8988T (cell line): Measurements from ENCODE around the gene TCF7L1.
A peak's percentile ranks its signal among the peaks of the same experiment; 100 is the strongest.
"Not testable (repeated sequence)": the region's sequence is repeated elsewhere in the genome, so short reads cannot be mapped to it uniquely, and the experiment has no call there.

Experiments
- DNase-seq: peaks from one replicate; pipeline ENCODE4 v3.0.0; 2011

The TCF7L1 gene

GRCh38 chr2:85132834-85133637 is at the start of gene TCF7L1:
TCF7L1 (plus strand) TSS chr2:85133392; CDS start chr2:85133685, 293 bp downstream.
- peak; percentile 98 for DNase-seq

DNA sequence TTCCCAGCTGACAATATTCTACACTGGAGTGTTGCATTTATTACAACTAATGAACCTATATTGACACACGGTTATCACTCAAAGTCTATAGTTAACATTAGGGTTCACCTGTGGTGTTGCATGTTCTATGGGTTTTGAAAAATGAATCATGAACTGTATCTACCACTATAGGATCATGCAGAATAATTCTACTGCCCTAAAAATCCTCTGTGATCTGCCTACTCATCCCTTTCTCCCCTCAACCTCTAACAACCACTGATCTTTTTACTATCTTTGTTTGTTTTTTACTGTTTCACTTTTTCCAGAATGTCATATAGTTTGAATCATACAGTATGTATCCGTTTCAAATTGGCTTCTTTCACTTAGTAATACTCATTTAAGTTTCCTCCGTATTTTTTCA is 47.6 kb upstream of the TCF7L1 start:
- no peak for DNase-seq

- no peak for DNase-seq
Measured at GRCh38 chr2:85087541-85087940, 45.7 kb upstream of the TCF7L1 start.

GRCh38 chr2:85088921-85089320 is 44.3 kb upstream of the TCF7L1 start:
- DNase-seq: no peak

DNA sequence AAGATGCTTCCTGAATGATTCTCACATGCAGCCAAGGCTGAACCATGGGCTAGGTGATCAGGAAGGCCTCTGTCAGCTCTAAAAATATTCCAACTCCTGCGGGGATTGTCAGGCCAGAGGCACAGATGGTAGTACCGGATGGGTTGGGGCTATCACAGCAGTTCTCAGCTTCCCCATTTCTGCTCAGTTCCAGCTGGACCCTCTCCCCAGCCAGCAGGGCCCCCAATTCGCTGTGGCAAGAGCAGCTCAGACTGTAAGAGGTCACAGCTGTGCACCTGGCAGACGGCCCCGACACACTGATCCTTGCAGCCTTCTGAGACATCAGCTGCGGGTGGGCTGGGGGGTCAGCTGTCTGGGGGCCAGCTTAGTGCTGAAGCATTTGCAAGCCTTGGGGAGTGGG is 43.6 kb upstream of the TCF7L1 start:
- DNase-seq: no peak

DNA sequence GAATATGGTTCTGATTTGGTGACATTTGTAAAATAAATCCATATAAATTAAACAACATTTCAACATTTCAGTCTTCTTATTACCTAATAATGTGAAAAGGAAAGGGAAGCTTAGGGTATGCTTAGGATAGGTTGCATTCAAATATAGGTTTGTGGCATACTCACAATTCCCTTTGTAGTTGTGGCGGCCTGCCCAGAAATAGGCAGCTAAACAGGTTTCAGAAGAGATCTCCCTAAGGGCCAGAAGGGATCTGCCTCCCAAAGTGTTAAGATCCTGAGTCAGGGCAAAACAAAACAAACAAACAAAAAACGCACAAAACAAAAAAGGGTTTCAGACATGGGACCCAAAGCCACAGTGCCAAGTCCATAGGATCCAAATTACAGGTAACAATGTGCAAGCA is 41.4 kb upstream of the TCF7L1 start:
- DNase-seq: no peak

- no peak for DNase-seq
Measured at GRCh38 chr2:85095094-85095493, 38.1 kb upstream of the TCF7L1 start.

DNA sequence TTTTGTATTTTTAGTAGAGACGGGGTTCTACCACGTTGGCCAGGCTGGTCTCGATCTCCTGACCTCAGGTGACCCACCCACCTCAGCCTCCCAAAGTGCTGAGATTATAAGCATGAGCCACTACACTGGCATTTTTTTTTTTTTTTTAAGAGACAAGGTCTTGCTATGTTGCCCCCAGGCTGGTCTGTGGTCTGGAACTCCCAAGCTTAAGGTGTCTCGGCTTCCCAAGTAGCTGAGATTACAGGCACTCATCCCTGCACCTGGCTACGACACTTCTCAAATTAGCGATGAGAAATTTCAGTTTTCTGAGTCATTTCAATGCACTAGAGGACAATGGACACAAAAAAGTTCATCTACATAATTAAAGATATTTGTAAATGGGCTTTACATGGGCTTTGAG is 36.6 kb upstream of the TCF7L1 start:
- DNase-seq: no peak

DNA sequence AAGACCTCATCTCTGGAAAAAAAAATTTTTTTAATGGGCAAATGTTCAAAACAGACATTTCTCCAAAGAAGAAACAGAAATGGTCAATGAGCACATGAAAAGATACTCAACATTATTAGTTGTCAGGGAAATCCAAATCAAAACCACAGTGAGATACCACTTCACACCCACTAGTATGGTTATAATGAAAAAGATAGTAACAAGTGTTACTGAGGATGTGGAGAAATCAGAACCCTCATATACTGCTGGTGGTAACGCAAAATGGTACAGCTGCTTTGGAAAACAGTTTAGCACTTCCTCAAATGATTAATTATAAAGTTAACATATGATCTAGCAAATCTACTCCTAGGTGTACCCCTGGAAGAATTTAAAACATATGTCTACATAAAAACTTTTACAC is 29.0 kb upstream of the TCF7L1 start:
- DNase-seq: no peak

DNA sequence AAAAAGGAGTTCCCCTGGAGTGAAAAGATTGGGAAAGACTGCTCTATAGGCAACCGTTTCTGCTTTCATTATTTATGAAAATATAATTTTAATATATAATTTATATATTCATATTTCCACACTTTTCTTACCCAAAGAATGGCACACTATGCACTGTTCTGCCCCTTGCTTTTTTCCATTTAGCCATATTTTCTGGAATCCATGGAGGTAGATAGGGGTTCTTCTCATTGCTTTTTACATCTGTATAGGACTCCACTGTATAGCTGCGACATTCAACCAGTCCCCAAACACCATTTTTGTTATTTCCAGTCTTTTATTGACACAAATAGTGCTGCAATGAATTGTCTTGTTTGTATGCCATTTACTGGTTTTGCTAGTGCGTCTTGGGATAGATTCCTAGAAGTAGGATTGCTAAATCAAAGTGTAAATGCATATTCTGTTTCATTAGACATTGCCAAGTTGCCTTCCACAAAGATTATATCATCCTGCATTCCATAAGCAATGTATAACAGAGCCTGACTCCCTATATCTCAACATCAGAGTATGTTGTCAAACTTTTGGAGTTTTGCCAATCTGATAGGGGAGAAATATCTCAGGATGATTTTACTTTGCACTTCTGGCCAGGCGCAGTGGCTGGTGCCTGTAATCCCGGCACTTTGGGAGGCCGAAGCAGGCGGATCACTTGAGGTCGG is 26.6 kb upstream of the TCF7L1 start:
- DNase-seq: no peak

DNA sequence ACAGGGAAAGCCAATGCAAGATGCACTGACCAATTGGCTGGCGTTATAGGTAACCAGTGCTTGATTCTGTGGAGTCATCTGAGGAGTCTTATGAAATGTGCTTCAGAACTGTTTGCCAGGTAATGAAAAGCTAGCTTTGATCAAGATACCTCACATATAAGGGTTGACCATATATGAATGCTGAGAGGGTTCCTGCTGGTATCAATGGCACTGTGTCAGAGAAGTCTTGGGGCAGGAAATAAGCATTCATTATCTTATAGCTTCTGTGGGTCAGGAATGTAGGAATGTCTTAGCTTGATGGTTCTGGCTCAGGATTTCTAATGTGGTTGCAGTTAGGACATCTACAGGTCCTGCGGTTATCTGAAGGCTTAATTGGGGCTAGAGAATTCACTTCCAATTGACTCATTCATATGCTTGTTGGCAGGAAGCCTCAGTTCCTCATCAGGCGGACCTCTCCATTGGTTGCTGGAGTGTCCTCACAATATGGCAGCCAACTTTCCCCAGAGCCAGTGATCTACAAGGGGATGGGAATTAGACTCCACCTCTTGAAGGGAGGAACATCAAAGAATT is 22.1 kb upstream of the TCF7L1 start:
- DNase-seq: no peak

- no peak for DNase-seq
Measured at GRCh38 chr2:85111819-85112281, 21.3 kb upstream of the TCF7L1 start.

DNA sequence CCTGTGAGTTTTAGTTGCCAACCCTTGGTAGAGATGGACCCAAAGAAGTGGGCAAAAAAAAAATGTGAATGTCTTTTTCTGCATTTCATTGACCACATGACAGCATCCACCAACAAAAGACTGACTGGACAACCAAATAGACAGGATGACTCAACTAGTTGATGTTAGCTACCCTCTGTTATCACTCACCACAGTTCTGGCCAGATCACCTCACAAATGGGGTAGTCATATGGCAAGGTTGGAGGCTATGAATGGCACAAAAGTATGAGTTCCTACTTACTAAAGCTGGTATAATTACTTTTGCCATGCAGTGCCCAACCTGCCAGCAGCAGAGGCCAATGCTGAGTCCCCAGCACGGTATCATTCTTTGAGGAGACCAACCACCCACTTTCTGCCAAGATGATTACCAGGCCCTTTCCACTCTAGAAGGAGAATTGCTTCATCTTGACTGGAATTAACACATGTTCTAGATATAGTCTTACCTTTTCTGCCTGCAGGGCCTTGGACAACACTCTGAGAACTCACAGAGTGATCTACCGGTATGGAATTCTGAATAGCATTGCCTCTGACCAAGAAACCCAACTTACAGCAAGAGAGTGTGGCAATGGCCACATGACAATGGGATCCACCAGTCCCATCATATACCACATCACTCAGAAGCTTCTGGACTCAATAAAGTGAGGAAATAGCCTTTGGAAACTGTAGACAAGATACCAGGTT is 20.1 kb upstream of the TCF7L1 start:
- no peak for DNase-seq

DNA sequence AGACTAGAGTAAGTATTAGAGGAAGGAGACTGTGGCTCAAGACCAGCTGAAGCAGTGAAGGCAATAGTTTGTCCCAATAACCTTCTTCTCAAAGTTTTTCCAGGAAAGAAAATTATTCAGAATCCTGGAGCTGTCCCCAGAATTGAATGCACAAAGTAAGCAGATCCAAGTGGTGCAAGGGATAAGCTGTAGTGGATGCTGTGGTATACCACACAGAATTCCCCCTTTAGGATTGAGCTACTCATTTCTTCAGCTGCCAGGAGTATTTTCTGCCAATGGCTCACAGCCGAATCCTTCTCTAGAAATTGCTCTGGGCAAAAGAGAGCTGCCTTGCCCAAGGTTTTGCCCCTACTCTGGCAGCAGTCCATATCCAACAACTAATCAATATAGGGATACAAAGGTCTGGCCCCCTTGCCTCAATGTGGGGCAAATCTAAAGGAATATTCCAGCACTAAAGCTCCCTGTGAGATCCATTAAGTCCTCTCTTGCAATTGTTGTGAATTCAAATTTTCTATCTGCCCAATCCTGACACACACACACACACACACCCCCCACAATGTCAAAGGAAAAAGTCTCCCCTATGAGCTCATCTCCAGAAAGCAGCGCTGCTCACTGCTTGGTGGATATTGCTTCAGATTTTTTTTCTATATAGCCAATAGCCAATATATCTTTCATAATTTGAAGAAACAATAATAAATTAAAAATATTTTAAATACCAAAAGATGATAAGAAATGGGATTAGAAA is 18.4 kb upstream of the TCF7L1 start:
- no peak for DNase-seq

DNA sequence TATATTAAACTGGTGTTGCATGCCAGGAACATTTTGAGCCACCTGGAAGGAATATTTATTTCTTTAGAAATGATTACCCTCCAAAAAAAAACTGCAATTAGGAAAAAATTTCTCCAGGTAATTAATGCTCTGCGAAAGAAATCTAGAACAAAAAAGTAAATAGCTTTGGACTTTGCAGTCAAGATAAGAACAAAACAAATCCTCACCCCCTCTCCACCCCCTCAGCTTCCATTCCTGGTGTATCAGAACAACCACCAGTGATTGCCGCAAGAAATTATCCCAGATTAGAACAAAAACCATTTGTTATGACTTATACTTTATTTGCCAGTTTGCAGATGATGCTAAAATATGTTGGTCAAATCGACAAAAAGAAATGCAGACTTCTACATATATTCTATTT is 17.0 kb upstream of the TCF7L1 start:
- DNase-seq: no peak

DNA sequence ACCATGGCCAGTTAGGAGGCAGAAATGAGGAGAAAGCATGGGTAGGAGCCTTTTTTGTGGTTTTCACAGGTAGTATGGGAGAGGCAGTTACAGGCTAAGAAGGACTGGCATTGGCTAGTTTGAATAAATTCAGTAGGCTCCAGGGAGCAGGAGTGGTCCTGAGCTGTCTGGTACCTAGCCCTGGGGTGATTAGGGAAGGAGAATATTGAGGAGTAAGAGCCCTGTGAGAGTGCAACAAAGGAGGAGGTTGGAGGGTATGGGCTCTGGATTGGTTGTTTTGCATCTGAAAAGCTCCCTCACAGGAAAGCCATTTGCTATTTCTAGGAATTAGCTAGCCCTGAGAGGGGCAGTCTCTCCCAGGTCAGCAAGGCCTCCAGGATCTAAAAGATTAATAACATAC is 13.3 kb upstream of the TCF7L1 start:
- DNase-seq: no peak

DNA sequence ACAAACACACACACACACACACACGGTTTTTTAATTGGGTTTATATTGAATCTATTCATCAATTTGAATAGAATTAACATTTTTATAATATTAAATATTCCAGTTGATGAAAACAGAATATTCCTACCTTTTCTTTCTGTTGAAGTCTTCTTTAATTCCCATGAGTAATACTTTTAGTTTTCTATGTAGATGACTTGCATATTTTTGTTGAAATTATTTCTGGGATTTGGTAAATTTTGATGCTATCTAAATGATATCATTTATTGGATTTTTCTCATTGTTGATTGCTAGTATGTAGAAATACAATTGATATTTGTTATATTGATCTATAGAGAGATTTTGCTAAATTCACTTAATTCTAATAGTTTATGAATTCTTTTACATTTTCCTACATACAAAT is 12.8 kb upstream of the TCF7L1 start:
- DNase-seq: no peak

GRCh38 chr2:85126462-85126861 is 6.7 kb upstream of the TCF7L1 start:
- not testable (repeated sequence) for DNase-seq

DNA sequence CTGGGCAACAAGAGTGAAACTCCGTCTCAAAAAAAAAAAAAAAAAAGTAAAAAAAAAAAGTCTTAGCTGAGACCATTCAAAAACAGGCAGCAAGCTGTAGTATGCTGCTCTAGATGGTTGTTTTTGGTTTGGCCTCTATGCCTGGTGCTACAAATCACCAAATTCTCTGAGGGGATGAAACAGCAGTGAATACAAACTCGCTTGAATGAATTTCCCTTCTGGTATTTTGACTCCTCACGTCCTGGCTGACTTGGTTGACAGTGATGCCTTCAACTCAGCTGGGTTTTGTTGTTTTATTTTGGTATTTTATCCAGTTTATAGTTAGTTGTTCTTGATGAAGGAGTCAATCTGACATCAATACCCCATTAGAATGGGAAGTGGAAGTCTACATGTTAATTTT is 3.3 kb upstream of the TCF7L1 start:
- no peak for DNase-seq

DNA sequence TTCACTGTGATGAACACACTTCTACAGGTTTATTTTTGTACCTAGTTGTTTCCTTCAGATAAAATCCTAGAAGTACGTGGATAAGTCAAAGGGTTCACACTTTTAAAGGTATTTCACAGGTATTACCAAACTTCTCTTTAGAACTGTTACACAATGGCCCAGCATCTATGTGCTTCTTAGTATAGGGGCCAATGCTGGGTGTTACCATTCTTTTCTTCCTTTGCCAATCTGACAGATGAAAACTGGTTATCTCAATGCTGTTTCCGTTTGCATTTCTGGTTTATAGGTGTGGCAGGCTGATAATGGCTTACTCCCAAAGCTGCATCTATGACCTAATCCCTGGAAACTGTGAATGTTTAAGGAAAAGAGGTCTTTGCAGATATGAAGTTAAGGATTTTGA is 2.8 kb upstream of the TCF7L1 start:
- no peak for DNase-seq

DNA sequence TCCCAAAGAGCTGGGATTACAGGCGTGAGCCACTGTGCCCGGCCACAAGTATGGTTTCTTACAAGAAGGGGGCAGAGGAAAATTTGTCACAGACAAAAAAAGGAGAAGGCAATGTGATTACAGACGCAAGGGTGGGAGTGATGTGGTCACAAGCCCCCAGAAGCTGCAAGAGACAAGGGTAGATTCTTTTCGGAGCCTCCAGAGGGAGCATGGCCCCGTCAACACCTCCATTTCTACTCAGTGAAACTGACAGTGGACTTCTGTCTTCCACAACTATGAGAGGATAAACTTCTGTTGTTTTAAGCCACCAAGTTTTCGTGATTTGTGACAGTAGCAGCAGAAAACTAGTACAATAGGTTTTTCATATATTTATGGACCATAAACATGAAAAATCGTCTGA is 2.1 kb upstream of the TCF7L1 start:
- DNase-seq: no peak

DNA sequence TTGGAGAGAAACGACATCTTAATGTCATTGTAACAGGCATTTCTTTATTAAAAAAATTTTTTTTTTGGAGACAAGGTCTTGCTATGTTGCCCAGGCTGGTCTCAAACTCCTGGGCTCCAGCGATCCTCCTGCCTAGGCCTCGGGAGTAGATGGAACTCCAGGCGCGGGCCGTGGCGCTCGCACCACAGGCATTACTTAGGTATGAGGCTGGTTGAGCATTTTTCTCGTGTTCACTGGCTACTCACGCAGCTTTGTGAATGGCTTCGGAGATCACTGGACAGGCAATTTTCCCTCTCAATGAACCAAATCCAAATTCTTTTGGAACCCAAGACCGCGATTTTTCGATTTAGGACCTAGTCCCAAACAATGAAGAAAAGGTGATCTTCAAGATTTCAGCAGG is 795 bp upstream of the TCF7L1 start:
- DNase-seq: peak; percentile 21

DNA sequence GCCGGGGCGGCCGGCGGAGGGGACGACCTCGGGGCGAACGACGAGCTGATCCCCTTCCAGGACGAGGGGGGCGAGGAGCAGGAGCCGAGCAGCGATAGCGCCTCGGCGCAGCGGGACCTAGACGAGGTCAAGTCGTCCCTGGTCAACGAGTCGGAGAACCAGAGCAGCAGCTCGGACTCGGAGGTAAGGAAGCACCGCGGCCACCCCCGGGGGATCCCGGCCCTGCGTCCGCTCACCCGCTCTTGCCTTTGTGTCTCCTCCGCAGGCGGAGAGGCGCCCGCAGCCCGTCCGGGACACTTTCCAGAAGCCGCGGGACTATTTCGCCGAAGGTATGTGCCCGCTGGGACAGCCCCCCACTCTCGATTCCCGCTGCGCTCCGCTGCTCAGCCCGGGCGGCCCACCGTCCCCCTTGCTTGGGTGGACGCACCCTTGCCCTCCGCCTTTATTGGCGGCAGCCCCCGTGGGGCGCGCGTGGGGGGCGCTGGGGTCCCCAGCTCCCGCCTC is 611 bp downstream of the TCF7L1 start:
- peak; percentile 90 for DNase-seq
